ENCODE data around the gene DAGLA. TPM values are rescaled to one million over a fixed set of nuclear protein-coding genes. Genes with fewer than 3 reads are reported as not detected.
A peak's percentile ranks its signal among the peaks of the same experiment; 100 is the strongest.

Gene DAGLA
- total and polyA plus RNA-seq, 2 of the 13 experiments (the other 11 are each of a cell fraction or from before 2014, with no cell fraction given), result 2.6 to 3.9 TPM

DNA sequence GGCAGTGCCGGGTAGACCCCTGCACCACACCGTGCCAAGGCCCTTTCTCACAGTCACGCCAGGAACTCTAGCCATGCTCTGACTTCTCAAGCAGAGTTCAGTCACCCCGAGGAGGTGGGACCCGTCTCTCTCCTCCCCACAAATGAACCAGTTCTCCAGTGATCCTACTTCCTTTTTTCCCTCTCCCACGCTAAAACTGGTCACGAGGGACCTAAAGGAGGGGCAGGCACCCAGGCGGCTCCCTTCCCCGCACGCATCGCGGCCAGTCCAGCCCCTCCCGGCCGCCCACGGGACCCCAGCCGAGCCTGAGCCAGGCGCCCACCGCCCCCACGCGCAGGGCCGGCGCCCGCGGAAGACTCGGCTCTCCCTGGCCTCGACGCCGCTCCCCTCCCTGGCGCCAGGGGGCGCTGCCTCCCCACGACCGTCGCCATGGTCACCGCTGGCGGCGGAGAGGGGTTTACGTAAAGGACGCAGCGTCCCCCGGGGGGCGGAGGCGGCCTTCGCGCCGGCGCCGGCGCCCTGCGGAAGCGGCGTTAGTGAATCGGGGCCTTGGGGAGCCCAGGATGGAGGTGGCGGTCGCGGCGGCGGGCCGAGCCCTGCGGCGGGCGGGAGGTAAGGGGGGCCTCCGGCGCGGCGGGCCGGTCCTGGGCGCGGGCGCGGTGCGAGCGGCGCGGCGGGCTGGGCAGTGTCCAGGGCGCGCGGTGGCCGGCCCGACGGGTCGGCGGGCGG, at the start of gene DAGLA (continued):
- TF ChIP-seq ZNF138 (CRISPR knock-in tag; IDR thresholded peaks at IDR 0.05; ENCODE audit: low read depth), result no peak
- TF ChIP-seq, protein P1, sequence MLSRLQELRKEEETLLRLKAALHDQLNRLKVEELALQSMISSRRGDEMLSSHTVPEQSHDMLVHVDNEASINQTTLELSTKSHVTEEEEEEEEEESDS (CRISPR knock-in tag; IDR thresholded peaks at IDR 0.05; ENCODE audit: borderline replicate concordance), result no peak
- TF ChIP-seq, protein P2, sequence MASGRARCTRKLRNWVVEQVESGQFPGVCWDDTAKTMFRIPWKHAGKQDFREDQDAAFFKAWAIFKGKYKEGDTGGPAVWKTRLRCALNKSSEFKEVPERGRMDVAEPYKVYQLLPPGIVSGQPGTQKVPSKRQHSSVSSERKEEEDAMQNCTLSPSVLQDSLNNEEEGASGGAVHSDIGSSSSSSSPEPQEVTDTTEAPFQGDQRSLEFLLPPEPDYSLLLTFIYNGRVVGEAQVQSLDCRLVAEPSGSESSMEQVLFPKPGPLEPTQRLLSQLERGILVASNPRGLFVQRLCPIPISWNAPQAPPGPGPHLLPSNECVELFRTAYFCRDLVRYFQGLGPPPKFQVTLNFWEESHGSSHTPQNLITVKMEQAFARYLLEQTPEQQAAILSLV (CRISPR knock-in tag; IDR thresholded peaks at IDR 0.05; ENCODE audit: borderline replicate concordance), result no peak
- no peak for TF ChIP-seq MZF1 (CRISPR knock-in tag; IDR thresholded peaks at IDR 0.05; ENCODE audit: borderline replicate concordance)
- no peak; the same call in 1 of the 2 replicates for TF ChIP-seq ERF (CRISPR knock-in tag; IDR thresholded peaks at IDR 0.05)
- TF ChIP-seq, protein P3, sequence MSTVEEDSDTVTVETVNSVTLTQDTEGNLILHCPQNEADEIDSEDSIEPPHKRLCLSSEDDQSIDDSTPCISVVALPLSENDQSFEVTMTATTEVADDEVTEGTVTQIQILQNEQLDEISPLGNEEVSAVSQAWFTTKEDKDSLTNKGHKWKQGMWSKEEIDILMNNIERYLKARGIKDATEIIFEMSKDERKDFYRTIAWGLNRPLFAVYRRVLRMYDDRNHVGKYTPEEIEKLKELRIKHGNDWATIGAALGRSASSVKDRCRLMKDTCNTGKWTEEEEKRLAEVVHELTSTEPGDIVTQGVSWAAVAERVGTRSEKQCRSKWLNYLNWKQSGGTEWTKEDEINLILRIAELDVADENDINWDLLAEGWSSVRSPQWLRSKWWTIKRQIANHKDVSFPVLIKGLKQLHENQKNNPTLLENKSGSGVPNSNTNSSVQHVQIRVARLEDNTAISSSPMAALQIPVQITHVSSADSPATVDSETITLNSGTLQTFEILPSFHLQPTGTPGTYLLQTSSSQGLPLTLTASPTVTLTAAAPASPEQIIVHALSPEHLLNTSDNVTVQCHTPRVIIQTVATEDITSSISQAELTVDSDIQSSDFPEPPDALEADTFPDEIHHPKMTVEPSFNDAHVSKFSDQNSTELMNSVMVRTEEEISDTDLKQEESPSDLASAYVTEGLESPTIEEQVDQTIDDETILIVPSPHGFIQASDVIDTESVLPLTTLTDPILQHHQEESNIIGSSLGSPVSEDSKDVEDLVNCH (CRISPR knock-in tag; IDR thresholded peaks at IDR 0.05), result no peak
- TF ChIP-seq CBFB (CRISPR knock-in tag; IDR thresholded peaks at IDR 0.05), result peak; percentile 68; the same call in 1 of the 2 replicates
- TF ChIP-seq, protein P4, sequence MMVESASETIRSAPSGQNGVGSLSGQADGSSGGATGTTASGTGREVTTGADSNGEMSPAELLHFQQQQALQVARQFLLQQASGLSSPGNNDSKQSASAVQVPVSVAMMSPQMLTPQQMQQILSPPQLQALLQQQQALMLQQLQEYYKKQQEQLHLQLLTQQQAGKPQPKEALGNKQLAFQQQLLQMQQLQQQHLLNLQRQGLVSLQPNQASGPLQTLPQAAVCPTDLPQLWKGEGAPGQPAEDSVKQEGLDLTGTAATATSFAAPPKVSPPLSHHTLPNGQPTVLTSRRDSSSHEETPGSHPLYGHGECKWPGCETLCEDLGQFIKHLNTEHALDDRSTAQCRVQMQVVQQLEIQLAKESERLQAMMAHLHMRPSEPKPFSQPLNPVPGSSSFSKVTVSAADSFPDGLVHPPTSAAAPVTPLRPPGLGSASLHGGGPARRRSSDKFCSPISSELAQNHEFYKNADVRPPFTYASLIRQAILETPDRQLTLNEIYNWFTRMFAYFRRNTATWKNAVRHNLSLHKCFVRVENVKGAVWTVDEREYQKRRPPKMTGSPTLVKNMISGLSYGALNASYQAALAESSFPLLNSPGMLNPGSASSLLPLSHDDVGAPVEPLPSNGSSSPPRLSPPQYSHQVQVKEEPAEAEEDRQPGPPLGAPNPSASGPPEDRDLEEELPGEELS (CRISPR knock-in tag; IDR thresholded peaks at IDR 0.05), result no peak
- TF ChIP-seq NFE2L2 (IDR thresholded peaks at IDR 0.05; ENCODE audit: low read length), result no peak
- TF ChIP-seq THYN1 (CRISPR knock-in tag; IDR thresholded peaks at IDR 0.05; ENCODE audit: borderline replicate concordance, low read depth), result no peak
- TF ChIP-seq ZFP36 (IDR thresholded peaks at IDR 0.05; ENCODE audit: borderline replicate concordance, low read depth, low read length, partially characterized antibody), result no peak
- TF ChIP-seq FOXP1 (IDR thresholded peaks at IDR 0.05), result no peak
- no peak for TF ChIP-seq FOXP1 (CRISPR knock-in tag; IDR thresholded peaks at IDR 0.05)
- TF ChIP-seq ZNF234 (CRISPR knock-in tag; conservative IDR thresholded peaks at IDR 0.05), result no peak
- no peak for TF ChIP-seq BCL6 (CRISPR knock-in tag; IDR thresholded peaks at IDR 0.05)
- no peak for TF ChIP-seq PHF21A (CRISPR knock-in tag; IDR thresholded peaks at IDR 0.05)
- TF ChIP-seq, protein P5, sequence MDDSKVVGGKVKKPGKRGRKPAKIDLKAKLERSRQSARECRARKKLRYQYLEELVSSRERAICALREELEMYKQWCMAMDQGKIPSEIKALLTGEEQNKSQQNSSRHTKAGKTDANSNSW (CRISPR knock-in tag; IDR thresholded peaks at IDR 0.05; ENCODE audit: borderline replicate concordance), result no peak
- no peak for TF ChIP-seq ZNF256 (CRISPR knock-in tag; conservative IDR thresholded peaks at IDR 0.05)
- TF ChIP-seq ZKSCAN5 (CRISPR knock-in tag; IDR thresholded peaks at IDR 0.05), result no peak
- no peak for TF ChIP-seq KLF9 (CRISPR knock-in tag; IDR thresholded peaks at IDR 0.05; ENCODE audit: low read depth)
- peak; percentile 74 for TF ChIP-seq YY1 (IDR thresholded peaks at IDR 0.05; ENCODE audit: insufficient read depth, insufficient replicate concordance, low read depth, low read length)
- no peak for TF ChIP-seq HCFC1 (IDR thresholded peaks at IDR 0.05; ENCODE audit: low read depth, low read length)
- TF ChIP-seq, protein P6, sequence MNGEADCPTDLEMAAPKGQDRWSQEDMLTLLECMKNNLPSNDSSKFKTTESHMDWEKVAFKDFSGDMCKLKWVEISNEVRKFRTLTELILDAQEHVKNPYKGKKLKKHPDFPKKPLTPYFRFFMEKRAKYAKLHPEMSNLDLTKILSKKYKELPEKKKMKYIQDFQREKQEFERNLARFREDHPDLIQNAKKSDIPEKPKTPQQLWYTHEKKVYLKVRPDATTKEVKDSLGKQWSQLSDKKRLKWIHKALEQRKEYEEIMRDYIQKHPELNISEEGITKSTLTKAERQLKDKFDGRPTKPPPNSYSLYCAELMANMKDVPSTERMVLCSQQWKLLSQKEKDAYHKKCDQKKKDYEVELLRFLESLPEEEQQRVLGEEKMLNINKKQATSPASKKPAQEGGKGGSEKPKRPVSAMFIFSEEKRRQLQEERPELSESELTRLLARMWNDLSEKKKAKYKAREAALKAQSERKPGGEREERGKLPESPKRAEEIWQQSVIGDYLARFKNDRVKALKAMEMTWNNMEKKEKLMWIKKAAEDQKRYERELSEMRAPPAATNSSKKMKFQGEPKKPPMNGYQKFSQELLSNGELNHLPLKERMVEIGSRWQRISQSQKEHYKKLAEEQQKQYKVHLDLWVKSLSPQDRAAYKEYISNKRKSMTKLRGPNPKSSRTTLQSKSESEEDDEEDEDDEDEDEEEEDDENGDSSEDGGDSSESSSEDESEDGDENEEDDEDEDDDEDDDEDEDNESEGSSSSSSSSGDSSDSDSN (CRISPR knock-in tag; IDR thresholded peaks at IDR 0.05), result peak; percentile 58; the same call in 1 of the 2 replicates
